HG03097 (cell line): ENCODE data around the gene SLC40A1.
"Not testable (repeated sequence)": the region's sequence is repeated elsewhere in the genome, so short reads cannot be mapped to it uniquely, and the experiment has no call there.

Source experiments
- ATAC-seq: cut with Tn5 transposase; IDR thresholded peaks from one replicate; pipeline ENCODE4 v1.9.1; 2021; ENCODE audit not compliant: unreplicated experiment, low FRiP score

SLC40A1 gene

DNA sequence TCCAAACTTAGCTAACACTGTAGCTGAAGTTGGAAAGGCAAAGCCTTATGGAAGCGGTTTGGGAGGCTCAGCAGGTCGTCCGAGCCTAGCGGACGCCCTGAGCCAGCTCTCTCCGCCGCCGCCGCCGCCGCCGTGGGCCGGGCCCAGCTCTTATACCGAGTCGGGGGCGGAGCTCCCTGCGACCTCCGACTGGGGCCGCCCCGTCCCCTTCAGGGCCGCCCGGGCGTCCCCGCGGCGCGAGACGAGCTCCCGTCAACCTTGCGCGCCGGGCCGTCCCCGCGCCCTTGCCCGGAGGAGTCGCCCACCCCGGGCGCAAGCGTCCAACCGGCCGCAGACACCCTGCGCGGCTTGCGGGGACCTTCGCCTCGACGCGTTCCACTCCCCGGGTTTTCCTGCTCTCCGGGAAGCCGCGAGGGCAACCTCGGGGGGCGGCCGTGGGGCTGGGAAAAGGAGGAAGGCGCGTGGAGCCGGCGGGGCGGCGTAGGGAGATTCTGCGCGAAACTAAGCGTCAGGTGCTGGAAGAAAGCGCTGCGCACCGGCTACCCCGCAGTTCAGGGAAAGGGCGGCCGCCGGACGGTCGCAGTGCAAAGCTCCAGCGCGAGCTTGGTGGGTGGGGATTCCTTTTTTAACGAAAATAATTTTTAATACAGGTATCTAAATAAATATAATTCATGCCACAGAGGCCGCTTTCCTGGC lies at the start of gene SLC40A1:
Gene SLC40A1, minus strand, starts transcription at position 129 of the 696 bp plus-strand sequence. CDS start 326 bp downstream, outside the sequence.
- no peak for ATAC-seq

GRCh38 chr2:189629531-189630453 lies 49.2 kb upstream of the SLC40A1 start:
- no peak for ATAC-seq

GRCh38 chr2:189628817-189629530 lies 48.4 kb upstream of the SLC40A1 start:
- no peak for ATAC-seq

DNA sequence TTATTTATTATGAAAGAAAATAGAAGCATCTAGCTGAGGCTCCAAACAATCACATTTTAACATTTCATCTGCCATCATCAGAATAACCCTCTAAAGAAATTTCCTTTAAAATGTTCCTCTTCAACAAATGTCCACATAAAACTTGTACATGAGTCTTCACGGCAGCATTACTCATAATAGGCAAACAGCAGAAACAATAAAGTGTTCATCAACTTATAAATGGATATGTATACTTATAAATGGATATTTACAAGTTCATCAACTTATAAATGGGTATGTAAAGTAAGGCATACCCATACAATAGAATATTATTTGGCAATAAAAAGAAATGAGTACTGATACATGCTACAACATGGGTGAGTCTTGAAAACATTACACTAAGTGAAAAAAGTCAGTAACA lies 47.2 kb upstream of the SLC40A1 start:
- ATAC-seq = no peak

- ATAC-seq = no peak
These were observed 45.0 kb upstream of the SLC40A1 start for GRCh38 chr2:189625636-189626035.

DNA sequence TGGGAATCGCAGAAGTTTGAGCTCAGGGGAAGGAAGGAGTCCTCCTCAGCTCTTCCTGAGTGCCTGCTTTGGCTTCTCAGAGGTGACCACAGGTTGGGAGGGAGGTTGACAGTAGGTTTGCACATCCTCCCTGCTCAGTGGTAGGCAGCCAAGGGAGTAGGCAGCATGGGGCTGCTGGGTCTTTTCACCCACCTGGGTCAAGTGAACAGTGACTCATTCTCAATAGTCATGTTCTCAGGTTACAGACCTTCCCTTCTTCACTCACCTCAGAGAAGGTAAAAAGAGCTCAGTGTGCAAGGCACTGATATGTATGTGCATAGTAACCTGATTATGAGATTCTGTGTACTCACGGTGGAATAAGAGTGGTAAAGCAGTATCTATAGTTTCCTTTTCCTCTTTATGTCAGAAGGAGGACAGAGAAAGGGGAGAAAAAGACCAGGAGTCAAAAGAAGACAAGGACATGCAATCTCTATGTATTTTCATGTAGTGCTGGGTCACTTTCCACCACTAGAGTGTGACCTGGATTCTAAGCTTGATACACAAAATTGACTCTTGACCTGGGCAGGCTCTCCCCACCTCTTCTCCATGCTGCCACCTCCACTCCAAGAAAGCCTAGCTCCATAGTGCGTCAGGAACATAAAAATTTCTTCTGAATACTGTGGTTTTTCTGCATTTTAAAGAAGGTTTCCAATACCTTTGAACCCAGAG lies 44.2 kb upstream of the SLC40A1 start:
- ATAC-seq = no peak

DNA sequence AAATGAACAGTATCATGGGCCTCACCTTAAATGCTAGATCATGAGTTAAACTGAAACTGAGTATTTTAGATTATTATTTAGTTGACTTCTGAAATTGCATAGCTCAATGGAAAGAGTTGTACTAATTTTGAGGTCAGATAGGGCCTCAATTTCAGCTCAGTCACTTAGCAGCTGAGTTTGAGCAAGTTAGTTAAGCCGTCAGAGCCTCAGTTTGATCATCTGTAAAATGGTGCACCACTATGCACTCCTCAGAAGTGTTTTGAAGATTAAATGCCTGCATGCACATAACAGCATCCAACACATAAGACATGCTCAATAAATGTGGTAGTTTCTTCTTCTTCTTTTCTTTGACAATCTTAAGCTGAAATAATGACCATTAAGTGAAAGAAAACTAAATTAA lies 42.5 kb upstream of the SLC40A1 start:
- ATAC-seq = no peak

- no peak for ATAC-seq
These were observed 41.2 kb upstream of the SLC40A1 start for GRCh38 chr2:189621781-189622180.

DNA sequence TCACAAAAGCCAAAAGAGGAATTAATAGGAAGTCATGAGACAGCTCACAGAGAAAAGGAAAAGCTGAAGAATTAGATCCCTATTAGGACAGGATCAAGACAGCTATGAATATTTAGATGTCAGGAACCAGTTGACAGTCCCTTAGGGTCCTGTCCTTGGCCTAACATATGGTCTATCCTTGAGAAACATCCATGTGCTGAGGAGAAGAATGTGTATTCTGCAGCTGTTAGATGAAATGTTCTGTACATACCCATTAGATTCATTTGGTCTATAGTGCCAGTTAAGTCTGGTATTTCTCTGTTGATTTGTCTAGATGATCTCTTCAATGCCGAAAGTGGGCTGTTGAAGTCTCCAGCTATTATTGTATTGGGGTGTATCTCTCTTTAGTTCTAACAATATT lies 37.6 kb upstream of the SLC40A1 start:
- ATAC-seq = no peak

GRCh38 chr2:189614585-189614984 lies 34.0 kb upstream of the SLC40A1 start:
- no peak for ATAC-seq

- no peak for ATAC-seq
These were observed 33.2 kb upstream of the SLC40A1 start for GRCh38 chr2:189613650-189614420.

GRCh38 chr2:189613077-189613636 lies 32.6 kb upstream of the SLC40A1 start:
- ATAC-seq = no peak

DNA sequence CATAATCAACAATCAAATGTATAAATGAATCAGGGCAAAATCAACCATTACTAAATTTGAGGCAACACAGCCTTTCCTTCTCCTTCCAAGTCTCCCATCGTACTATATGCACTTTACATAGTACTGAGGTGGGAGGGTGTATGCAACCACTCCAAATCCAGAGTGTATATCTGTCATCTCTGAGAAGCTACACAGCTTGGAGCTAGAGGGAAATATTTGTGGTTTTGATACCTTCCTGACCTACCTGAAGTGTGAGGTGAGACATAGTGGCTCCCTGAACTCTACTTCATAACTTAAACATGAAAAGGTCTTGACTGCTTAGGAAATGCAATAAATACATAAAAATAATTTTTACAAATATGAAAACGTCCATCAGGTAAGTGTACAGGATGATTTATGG lies 30.1 kb upstream of the SLC40A1 start:
- no peak for ATAC-seq

GRCh38 chr2:189609853-189610252 lies 29.3 kb upstream of the SLC40A1 start:
- ATAC-seq = no peak

DNA sequence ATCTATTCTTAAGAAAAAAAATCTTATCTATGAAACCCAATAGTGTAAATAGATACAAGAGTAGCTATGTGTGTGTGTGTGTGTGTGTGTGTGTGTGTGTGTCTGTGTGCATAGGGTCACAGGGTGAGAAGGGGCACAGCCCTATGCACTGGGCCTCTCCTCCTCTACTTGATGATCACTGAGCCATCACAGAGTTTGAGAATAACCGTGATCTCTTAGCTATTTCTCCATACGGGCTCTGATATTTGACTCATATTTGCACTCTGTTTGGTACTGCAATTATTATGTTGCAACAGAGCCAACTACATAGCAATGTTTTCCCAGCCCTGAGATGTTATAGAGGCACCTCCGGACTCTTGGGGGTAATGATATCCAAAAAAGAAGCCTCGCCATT lies 28.8 kb upstream of the SLC40A1 start:
- ATAC-seq = no peak

GRCh38 chr2:189608795-189609422 lies 28.3 kb upstream of the SLC40A1 start:
- no peak for ATAC-seq

- ATAC-seq = no peak
These were observed 27.6 kb upstream of the SLC40A1 start for GRCh38 chr2:189608170-189608569.

- no peak for ATAC-seq
These were observed 21.6 kb upstream of the SLC40A1 start for GRCh38 chr2:189602233-189602632.

- ATAC-seq = not testable (repeated sequence)
These were observed 21.1 kb upstream of the SLC40A1 start for GRCh38 chr2:189601652-189602051.
